Measurements from ENCODE around the gene C1orf35.

DNA sequence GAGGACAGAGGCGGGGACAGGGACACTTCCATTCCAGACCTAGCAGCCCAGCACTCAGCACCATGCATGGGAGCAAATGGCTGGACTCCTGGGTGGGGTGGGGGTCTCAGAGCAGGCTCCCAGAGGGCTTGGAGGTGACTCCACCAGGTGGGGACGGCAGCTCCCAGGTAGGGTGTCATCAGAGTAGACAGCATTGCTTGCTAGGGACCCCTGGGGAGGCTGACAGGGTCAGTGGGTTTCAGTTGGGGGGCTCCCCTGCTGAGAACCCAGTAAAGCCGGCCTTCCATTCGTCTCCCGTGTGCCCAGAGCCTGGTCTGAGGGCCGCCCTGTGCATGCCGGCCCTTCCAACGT is 41.8 kb upstream of the C1orf35 start:
- TF ChIP-seq POLR2A (IDR thresholded peaks at IDR 0.05; ENCODE audit: low read length) (no peak), GATA1 (IDR thresholded peaks at IDR 0.05; ENCODE audit: low read depth, low read length) (no peak)

Data from erythroblast (primary cell).